Measurements from ENCODE around the gene SYT6. TPM values are rescaled to one million over a fixed set of nuclear protein-coding genes. Genes with fewer than 3 reads are reported as not detected.
A peak's percentile ranks its signal among the peaks of the same experiment; 100 is the strongest.

SYT6 gene
- total RNA-seq, 1 experiment from 2014 or later: 54.2 TPM

DNA sequence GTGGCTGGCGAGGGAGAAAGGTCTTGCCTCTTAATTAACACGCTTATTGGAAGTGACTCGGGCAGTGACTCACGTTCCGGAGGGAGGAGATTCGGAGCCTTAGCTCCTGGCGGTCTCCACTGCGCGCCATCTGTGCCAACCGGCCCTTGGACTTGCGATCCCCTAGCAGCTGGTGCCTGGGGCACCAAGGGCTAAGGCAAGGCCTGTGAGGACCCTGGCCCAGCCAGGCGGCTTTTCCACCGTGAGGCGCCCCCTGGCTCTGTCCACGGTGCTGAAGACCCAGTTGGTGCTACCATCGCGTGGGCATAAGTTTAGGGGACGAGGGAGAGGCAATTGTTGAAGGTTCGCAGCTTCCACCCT, 1.3 kb upstream of the SYT6 start (continued):
- TF ChIP-seq, protein P1, sequence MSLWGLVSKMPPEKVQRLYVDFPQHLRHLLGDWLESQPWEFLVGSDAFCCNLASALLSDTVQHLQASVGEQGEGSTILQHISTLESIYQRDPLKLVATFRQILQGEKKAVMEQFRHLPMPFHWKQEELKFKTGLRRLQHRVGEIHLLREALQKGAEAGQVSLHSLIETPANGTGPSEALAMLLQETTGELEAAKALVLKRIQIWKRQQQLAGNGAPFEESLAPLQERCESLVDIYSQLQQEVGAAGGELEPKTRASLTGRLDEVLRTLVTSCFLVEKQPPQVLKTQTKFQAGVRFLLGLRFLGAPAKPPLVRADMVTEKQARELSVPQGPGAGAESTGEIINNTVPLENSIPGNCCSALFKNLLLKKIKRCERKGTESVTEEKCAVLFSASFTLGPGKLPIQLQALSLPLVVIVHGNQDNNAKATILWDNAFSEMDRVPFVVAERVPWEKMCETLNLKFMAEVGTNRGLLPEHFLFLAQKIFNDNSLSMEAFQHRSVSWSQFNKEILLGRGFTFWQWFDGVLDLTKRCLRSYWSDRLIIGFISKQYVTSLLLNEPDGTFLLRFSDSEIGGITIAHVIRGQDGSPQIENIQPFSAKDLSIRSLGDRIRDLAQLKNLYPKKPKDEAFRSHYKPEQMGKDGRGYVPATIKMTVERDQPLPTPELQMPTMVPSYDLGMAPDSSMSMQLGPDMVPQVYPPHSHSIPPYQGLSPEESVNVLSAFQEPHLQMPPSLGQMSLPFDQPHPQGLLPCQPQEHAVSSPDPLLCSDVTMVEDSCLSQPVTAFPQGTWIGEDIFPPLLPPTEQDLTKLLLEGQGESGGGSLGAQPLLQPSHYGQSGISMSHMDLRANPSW (CRISPR knock-in tag; conservative IDR thresholded peaks at IDR 0.05; ENCODE audit: low read depth): no peak
- TF ChIP-seq, protein P2, sequence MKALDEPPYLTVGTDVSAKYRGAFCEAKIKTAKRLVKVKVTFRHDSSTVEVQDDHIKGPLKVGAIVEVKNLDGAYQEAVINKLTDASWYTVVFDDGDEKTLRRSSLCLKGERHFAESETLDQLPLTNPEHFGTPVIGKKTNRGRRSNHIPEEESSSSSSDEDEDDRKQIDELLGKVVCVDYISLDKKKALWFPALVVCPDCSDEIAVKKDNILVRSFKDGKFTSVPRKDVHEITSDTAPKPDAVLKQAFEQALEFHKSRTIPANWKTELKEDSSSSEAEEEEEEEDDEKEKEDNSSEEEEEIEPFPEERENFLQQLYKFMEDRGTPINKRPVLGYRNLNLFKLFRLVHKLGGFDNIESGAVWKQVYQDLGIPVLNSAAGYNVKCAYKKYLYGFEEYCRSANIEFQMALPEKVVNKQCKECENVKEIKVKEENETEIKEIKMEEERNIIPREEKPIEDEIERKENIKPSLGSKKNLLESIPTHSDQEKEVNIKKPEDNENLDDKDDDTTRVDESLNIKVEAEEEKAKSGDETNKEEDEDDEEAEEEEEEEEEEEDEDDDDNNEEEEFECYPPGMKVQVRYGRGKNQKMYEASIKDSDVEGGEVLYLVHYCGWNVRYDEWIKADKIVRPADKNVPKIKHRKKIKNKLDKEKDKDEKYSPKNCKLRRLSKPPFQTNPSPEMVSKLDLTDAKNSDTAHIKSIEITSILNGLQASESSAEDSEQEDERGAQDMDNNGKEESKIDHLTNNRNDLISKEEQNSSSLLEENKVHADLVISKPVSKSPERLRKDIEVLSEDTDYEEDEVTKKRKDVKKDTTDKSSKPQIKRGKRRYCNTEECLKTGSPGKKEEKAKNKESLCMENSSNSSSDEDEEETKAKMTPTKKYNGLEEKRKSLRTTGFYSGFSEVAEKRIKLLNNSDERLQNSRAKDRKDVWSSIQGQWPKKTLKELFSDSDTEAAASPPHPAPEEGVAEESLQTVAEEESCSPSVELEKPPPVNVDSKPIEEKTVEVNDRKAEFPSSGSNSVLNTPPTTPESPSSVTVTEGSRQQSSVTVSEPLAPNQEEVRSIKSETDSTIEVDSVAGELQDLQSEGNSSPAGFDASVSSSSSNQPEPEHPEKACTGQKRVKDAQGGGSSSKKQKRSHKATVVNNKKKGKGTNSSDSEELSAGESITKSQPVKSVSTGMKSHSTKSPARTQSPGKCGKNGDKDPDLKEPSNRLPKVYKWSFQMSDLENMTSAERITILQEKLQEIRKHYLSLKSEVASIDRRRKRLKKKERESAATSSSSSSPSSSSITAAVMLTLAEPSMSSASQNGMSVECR (CRISPR knock-in tag; IDR thresholded peaks at IDR 0.05; ENCODE audit: borderline replicate concordance): peak; percentile 96
- TF ChIP-seq NR3C1 (CRISPR knock-in tag; conservative IDR thresholded peaks at IDR 0.05; ENCODE audit: low read depth) (0 out of 2 replicates have a peak, but pooled peaks have one; percentile 48), ETV6 (CRISPR knock-in tag; IDR thresholded peaks at IDR 0.05) (peak; percentile 68; the same call in 1 of the 2 replicates), TCF7 (CRISPR knock-in tag; IDR thresholded peaks at IDR 0.05; ENCODE audit: low read depth) (no peak)
- TF ChIP-seq, protein P3, sequence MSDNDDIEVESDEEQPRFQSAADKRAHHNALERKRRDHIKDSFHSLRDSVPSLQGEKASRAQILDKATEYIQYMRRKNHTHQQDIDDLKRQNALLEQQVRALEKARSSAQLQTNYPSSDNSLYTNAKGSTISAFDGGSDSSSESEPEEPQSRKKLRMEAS (CRISPR knock-in tag; IDR thresholded peaks at IDR 0.05): peak; percentile 65; the same call in 1 of the 2 replicates

DNA sequence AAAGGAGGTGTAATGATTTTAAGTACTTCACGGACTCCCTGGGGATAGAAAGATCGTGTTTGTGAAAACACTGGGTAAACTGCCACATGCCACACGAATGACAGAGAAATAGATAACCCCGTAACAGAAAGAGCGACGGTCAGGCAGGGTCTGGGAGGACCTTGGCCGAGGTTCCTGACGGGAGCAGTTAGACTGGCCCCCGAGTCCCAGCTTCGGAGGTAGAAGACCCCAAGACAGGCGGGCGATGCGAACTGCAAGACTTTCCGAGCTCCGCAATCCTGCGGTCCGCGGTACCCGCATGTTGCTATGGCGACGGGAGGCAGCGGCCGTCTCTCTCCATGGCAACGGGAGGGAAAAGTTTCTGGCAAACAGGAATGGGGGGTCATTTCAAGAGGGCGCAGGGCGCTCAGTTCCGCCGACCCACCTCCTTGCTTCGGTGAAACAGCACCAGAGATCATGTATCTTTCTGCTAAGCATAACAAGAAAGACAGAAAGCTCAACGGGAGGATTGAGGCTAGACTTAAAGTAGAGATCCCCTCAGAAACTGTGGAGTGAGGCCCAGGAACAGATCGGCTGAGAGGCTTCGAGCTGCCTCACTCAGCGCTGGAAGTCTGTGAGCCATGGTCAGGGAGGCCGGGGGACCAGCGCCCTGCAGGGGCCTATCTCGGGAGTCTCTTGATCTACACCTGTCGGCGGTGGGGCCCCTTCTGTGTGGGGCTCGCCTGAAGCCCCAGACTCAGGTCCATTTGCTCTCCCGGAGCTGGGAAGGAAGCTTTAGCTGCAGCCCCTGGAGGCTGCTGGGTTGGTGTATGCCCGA, 685 bp upstream of the SYT6 start:
- ATAC-seq (peak; percentile 4), DNase-seq (ENCODE audit: low spot score) (peak; percentile 82)
- H3K4me3 Mint-ChIP-seq: peak overlapping the region; percentile 66
- peaks cover 61% of the 10 kb centered on the region for H3K4me1 Mint-ChIP-seq
- no peak overlapping the region for H3K27ac Mint-ChIP-seq
- peaks cover 31% of the 10 kb centered on the region for H3K27me3 Mint-ChIP-seq (ENCODE audit: low read depth)
- CTCF ChIA-PET: interaction anchor here (0.7 to 5.5 kb wide), 13 partner anchors 9 to 193 kb away, joined by 3 to 51 read pairs (median 6); partner anchors contain the start of gene OLFML3
- POLR2A ChIA-PET: interaction anchor here (1.0 to 1.5 kb wide), 3 partner anchors 37 to 176 kb away, joined by 3 read pairs; partner anchors contain the start of gene OLFML3
- H3K36me3 Mint-ChIP-seq: peaks cover 11% of the 10 kb centered on the region
- no peaks in the 10 kb centered on the region for H3K9me3 Mint-ChIP-seq
- TF ChIP-seq JUN (CRISPR knock-in tag; IDR thresholded peaks at IDR 0.05) (no peak), NR2C2 (CRISPR knock-in tag; IDR thresholded peaks at IDR 0.05) (no peak), NFATC4 (CRISPR knock-in tag; IDR thresholded peaks at IDR 0.05) (no peak), ZNF396 (CRISPR knock-in tag; IDR thresholded peaks at IDR 0.05; ENCODE audit: borderline replicate concordance) (no peak), SOX15 (CRISPR knock-in tag; IDR thresholded peaks at IDR 0.05) (no peak), SMAD3 (CRISPR knock-in tag; IDR thresholded peaks at IDR 0.05; ENCODE audit: borderline replicate concordance) (no peak), GRHL2 (CRISPR knock-in tag; IDR thresholded peaks at IDR 0.05; ENCODE audit: insufficient replicate concordance, severe bottlenecking) (no peak), ZNF232 (CRISPR knock-in tag; IDR thresholded peaks at IDR 0.05) (no peak)
- TF ChIP-seq, protein P4, sequence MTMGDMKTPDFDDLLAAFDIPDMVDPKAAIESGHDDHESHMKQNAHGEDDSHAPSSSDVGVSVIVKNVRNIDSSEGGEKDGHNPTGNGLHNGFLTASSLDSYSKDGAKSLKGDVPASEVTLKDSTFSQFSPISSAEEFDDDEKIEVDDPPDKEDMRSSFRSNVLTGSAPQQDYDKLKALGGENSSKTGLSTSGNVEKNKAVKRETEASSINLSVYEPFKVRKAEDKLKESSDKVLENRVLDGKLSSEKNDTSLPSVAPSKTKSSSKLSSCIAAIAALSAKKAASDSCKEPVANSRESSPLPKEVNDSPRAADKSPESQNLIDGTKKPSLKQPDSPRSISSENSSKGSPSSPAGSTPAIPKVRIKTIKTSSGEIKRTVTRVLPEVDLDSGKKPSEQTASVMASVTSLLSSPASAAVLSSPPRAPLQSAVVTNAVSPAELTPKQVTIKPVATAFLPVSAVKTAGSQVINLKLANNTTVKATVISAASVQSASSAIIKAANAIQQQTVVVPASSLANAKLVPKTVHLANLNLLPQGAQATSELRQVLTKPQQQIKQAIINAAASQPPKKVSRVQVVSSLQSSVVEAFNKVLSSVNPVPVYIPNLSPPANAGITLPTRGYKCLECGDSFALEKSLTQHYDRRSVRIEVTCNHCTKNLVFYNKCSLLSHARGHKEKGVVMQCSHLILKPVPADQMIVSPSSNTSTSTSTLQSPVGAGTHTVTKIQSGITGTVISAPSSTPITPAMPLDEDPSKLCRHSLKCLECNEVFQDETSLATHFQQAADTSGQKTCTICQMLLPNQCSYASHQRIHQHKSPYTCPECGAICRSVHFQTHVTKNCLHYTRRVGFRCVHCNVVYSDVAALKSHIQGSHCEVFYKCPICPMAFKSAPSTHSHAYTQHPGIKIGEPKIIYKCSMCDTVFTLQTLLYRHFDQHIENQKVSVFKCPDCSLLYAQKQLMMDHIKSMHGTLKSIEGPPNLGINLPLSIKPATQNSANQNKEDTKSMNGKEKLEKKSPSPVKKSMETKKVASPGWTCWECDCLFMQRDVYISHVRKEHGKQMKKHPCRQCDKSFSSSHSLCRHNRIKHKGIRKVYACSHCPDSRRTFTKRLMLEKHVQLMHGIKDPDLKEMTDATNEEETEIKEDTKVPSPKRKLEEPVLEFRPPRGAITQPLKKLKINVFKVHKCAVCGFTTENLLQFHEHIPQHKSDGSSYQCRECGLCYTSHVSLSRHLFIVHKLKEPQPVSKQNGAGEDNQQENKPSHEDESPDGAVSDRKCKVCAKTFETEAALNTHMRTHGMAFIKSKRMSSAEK (CRISPR knock-in tag; IDR thresholded peaks at IDR 0.05; ENCODE audit: borderline replicate concordance): no peak
- TF ChIP-seq, protein P5, sequence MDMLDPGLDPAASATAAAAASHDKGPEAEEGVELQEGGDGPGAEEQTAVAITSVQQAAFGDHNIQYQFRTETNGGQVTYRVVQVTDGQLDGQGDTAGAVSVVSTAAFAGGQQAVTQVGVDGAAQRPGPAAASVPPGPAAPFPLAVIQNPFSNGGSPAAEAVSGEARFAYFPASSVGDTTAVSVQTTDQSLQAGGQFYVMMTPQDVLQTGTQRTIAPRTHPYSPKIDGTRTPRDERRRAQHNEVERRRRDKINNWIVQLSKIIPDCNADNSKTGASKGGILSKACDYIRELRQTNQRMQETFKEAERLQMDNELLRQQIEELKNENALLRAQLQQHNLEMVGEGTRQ (CRISPR knock-in tag; IDR thresholded peaks at IDR 0.05): no peak
- TF ChIP-seq, protein P6, sequence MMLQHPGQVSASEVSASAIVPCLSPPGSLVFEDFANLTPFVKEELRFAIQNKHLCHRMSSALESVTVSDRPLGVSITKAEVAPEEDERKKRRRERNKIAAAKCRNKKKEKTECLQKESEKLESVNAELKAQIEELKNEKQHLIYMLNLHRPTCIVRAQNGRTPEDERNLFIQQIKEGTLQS (CRISPR knock-in tag; conservative IDR thresholded peaks at IDR 0.05): no peak
